ENCODE results near the gene SLC39A10. TPM values are rescaled to one million over a fixed set of nuclear protein-coding genes. Genes with fewer than 3 reads are reported as not detected.

Gene SLC39A10
- total and polyA plus RNA-seq, 2 of the 4 experiments (the other 2 are of a cell fraction): 17.6 to 64.7 TPM

- H3K14ac ChIP-seq (replicated peaks; ENCODE audit: low read depth, low read length): peak overlapping the region; percentile 67
- H2AFZ ChIP-seq (replicated peaks; ENCODE audit: low read length, poor library complexity): no peak overlapping the region
- H3K27ac ChIP-seq (ENCODE audit: insufficient read depth, low read length): peak overlapping the region; percentile 89
- TF ChIP-seq MXI1 (IDR thresholded peaks at IDR 0.05; ENCODE audit: borderline replicate concordance, low read depth, low read length) (no peak), CEBPB (IDR thresholded peaks at IDR 0.05; ENCODE audit: low read depth, low read length) (peak; percentile 62), POLR2A (IDR thresholded peaks at IDR 0.05; ENCODE audit: low read depth, low read length) (peak; percentile 67; the same call in 1 of the 2 replicates), BHLHE40 (IDR thresholded peaks at IDR 0.05; ENCODE audit: low read depth, low read length) (no peak), SMC3 (IDR thresholded peaks at IDR 0.05; ENCODE audit: low read depth, low read length) (no peak), RAD21 (IDR thresholded peaks at IDR 0.05; ENCODE audit: low read length) (peak; percentile 10; the same call in 1 of the 2 replicates), MAFK (IDR thresholded peaks at IDR 0.05; ENCODE audit: low read depth, low read length) (no peak), NFE2L2 (IDR thresholded peaks at IDR 0.05; ENCODE audit: low read depth, low read length) (no peak), MAZ (IDR thresholded peaks at IDR 0.05; ENCODE audit: borderline replicate concordance, low read depth, low read length) (peak; percentile 98)
- H2BK20ac ChIP-seq (ENCODE audit: low read depth, low read length): peak overlapping the region; percentile 95
- WGBS, 2 experiments (ENCODE audit: extremely low coverage in 2 of 2, insufficient read length in 1 of 2): no CpG with 5 or more reads among the region's 3 CpGs
- peak overlapping the region; percentile 87; the same call in 1 of the 2 replicates for H3K9ac ChIP-seq (ENCODE audit: low read depth, low read length)
- peak overlapping the region; percentile 88 for H3K4ac ChIP-seq (ENCODE audit: low read depth, low read length)
- peak overlapping the region; percentile 89 for H4K5ac ChIP-seq (ENCODE audit: low read depth, low read length)
- peak overlapping the region; percentile 98 for H2BK5ac ChIP-seq (ENCODE audit: low read depth, low read length, poor library complexity, severe bottlenecking)
- no peaks in the 10 kb centered on the region for H3K9me3 ChIP-seq (ENCODE audit: control insufficient read depth, insufficient read depth, low read length)
- in situ Hi-C loops (cut with MboI; ENCODE audit: low sequenced_read_pairs): no loop called here
- H3K4me3 ChIP-seq (ENCODE audit: insufficient read depth, low read depth, low read length): peak overlapping the region; percentile 49; the same call in 1 of the 2 replicates
- H3K23ac ChIP-seq (ENCODE audit: low read depth, low read length): peak overlapping the region; percentile 95
- H3K79me1 ChIP-seq (ENCODE audit: low read depth in 1 of 2, low read length in 2 of 2): peaks cover 10 to 19% of the 10 kb centered on the region in 2 experiments; a peak in 3 of 4 replicates
- intact Hi-C loops (cut with micrococcal nuclease): loop anchor here (1.0 to 5.0 kb wide), 5 partner anchors 44 to 454 kb away; partner anchors contain the start of gene SLC39A10
- H3K56ac ChIP-seq (ENCODE audit: extremely low read depth, insufficient read depth, low read length): peak overlapping the region; percentile 84
- H3K9me1 ChIP-seq (ENCODE audit: insufficient read depth, low read length): peaks cover 3% of the 10 kb centered on the region; the same call in 1 of the 2 replicates
- peak overlapping the region; percentile 37 for H2AK5ac ChIP-seq (ENCODE audit: low read depth, low read length)
- H2AK9ac ChIP-seq (replicated peaks; ENCODE audit: low read depth, low read length, poor library complexity): peak overlapping the region; percentile 34
- H3K4me2 ChIP-seq (ENCODE audit: low read depth, low read length): peak overlapping the region; percentile 98
- peak overlapping the region; percentile 76 for H4K91ac ChIP-seq (ENCODE audit: insufficient read depth, low read depth, low read length)
- ATAC-seq (ENCODE audit: low read depth): peak; percentile 90
- DNase-seq: peak; percentile 82
- peak overlapping the region; percentile 96 for H3K18ac ChIP-seq (ENCODE audit: low read depth, low read length)
- dilution Hi-C loops (cut with HindIII; ENCODE audit: low sequenced_read_pairs, unreplicated experiment): no loop called here
- H4K8ac ChIP-seq (ENCODE audit: low read depth in 2 of 2, low read length in 2 of 2): peak overlapping the region; percentile 74 to 85
- H2BK15ac ChIP-seq (ENCODE audit: low read depth, low read length): peak overlapping the region; percentile 91
- H3K27me3 ChIP-seq (ENCODE audit: control insufficient read depth, insufficient read depth, low read length): no peaks in the 10 kb centered on the region
- H3K4me1 ChIP-seq (ENCODE audit: control insufficient read depth, insufficient read depth, low read length): peaks cover 11% of the 10 kb centered on the region
- ChIA-PET CTCF (no interaction called here), POLR2A (ENCODE audit: unreplicated experiment) (interaction anchor here (0.6 kb wide), 3 partner anchors 74 to 889 kb away, joined by 3 to 4 read pairs (median 4); no protein-coding TSS in a partner anchor)
- BruUV-seq (replicated peaks): TSS peak; percentile 74
- H2BK120ac ChIP-seq (ENCODE audit: low read depth, low read length): peak overlapping the region; percentile 93
- H3K36me3 ChIP-seq (ENCODE audit: control insufficient read depth, insufficient read depth, low read length): no peaks in the 10 kb centered on the region
- no peaks in the 10 kb centered on the region for H4K20me1 ChIP-seq (ENCODE audit: insufficient read depth, low read length)
These were observed 44.2 kb upstream of the SLC39A10 start for GRCh38 chr2:195612611-195613495.

Measured in IMR-90 (cell line).